GM23338 (cell line): ENCODE measurements around the gene MUC22. TPM values are rescaled to one million over a fixed set of nuclear protein-coding genes. Genes with fewer than 3 reads are reported as not detected.

Experiments used
- ATAC-seq: fragments of 200-7000 bp; cut with Tn5 transposase; 3 replicates; pipeline ENCODE4 v1.9.1; 2020
- DNase-seq: peaks from one replicate; pipeline ENCODE4 v3.0.0-alpha.2; 2015; ENCODE audit warnings: low spot score
- H2AFZ ChIP-seq: fragments of 200-600 bp; sonication (generic); 2 replicates; pipeline ENCODE4 v1.8.0; 2016; ENCODE audit warnings: antibody characterized with exemption, mild to moderate bottlenecking, moderate library complexity
- H3F3A ChIP-seq: fragments of 200-600 bp; sonication (generic); replicated peaks from 2 replicates; pipeline ENCODE4 v1.8.0; 2017; ENCODE audit warnings: antibody characterized with exemption, mixed run types, low read depth
- H3K27ac ChIP-seq: fragments of 200-600 bp; sonication (generic); 2 replicates; pipeline ENCODE4 v1.6.1; 2016; ENCODE audit warnings: low read depth
- H3K27me3 ChIP-seq: fragments of 200-600 bp; sonication (generic); 2 replicates; pipeline ENCODE4 v1.8.0; 2016; ENCODE audit warnings: mild to moderate bottlenecking, mixed run types, moderate library complexity; ENCODE audit not compliant: insufficient read depth
- H3K36me3 ChIP-seq: fragments of 200-600 bp; sonication (generic); 2 replicates; pipeline ENCODE4 v1.8.0; 2016; ENCODE audit warnings: mild to moderate bottlenecking; ENCODE audit not compliant: insufficient read depth
- H3K4me1 ChIP-seq: fragments of 200-600 bp; sonication (generic); 2 replicates; pipeline ENCODE4 v1.8.0; 2016; ENCODE audit warnings: mild to moderate bottlenecking, moderate library complexity; ENCODE audit not compliant: insufficient read depth
- H3K4me2 ChIP-seq: fragments of 200-600 bp; sonication (generic); 2 replicates; pipeline ENCODE4 v1.7.1; 2017; ENCODE audit warnings: mixed run types
- H3K4me3 ChIP-seq: fragments of 200-600 bp; sonication (generic); 2 replicates; pipeline ENCODE4 v1.6.1; 2016; ENCODE audit warnings: mixed run types
- H3K79me2 ChIP-seq: fragments of 200-600 bp; sonication (generic); replicated peaks from 2 replicates; pipeline ENCODE4 v1.8.0; 2017; ENCODE audit warnings: mild to moderate bottlenecking; ENCODE audit not compliant: insufficient read depth
- H3K9me2 ChIP-seq: fragments of 200-600 bp; sonication (generic); 2 replicates; pipeline ENCODE4 v1.8.0; 2017; ENCODE audit not compliant: insufficient read depth
- H4K20me1 ChIP-seq: fragments of 200-600 bp; sonication (generic); replicated peaks from 2 replicates; pipeline ENCODE4 v1.8.0; 2017; ENCODE audit warnings: mild to moderate bottlenecking; ENCODE audit not compliant: insufficient read depth
- H3K27ac Mint-ChIP-seq: 2 replicates; pipeline ENCODE4 v1.8.0; 2020; ENCODE audit warnings: inconsistent platforms, mild to moderate bottlenecking, moderate library complexity, mixed read lengths
- H3K27me3 Mint-ChIP-seq: 3 replicates; pipeline ENCODE4 v1.8.0; 2022; ENCODE audit warnings: low read depth, mild to moderate bottlenecking, moderate library complexity, mixed read lengths, inconsistent platforms; ENCODE audit not compliant: insufficient read depth, poor library complexity
- H3K36me3 Mint-ChIP-seq: 3 replicates; pipeline ENCODE4 v1.8.0; 2021; ENCODE audit warnings: low read depth, mild to moderate bottlenecking, inconsistent platforms, moderate library complexity, mixed read lengths
- H3K4me1 Mint-ChIP-seq: 3 replicates; pipeline ENCODE4 v1.8.0; 2020; ENCODE audit warnings: mild to moderate bottlenecking, inconsistent platforms, mixed read lengths
- H3K4me3 Mint-ChIP-seq: 3 replicates; pipeline ENCODE4 v1.8.0; 2021; ENCODE audit warnings: moderate library complexity, mild to moderate bottlenecking, inconsistent platforms, mixed read lengths
- H3K9me3 Mint-ChIP-seq: 3 replicates; pipeline ENCODE4 v1.8.0; 2020; ENCODE audit warnings: moderate library complexity, mild to moderate bottlenecking, inconsistent platforms, mixed read lengths
- CREB1 ChIP-seq: fragments of 250-450 bp; sonication (Bioruptor Pico); IDR thresholded peaks from 2 replicates; pipeline ENCODE4 v1.5.0; 2020; ENCODE audit warnings: low read depth, mild to moderate bottlenecking, moderate library complexity
- EZH2phosphoT487 ChIP-seq: fragments of 200-600 bp; sonication (generic); IDR thresholded peaks from one replicate; pipeline ENCODE4 v1.8.1; 2018; ENCODE audit warnings: antibody characterized with exemption; ENCODE audit not compliant: unreplicated experiment
- NANOG ChIP-seq: IDR thresholded peaks from 2 replicates; pipeline ENCODE4 v1.6.1; 2016; ENCODE audit warnings: antibody characterized with exemption, borderline replicate concordance
- POLR2AphosphoS5 ChIP-seq: IDR thresholded peaks from 2 replicates; pipeline ENCODE4 v1.6.1; 2016; ENCODE audit warnings: antibody characterized with exemption, low read depth
- STAT1 ChIP-seq: IDR thresholded peaks from one replicate; pipeline ENCODE4 v1.6.1; 2016; ENCODE audit warnings: antibody characterized with exemption; ENCODE audit not compliant: unreplicated experiment
- ZNF331 ChIP-seq: fragments of 250-450 bp; sonication (Bioruptor Pico); IDR thresholded peaks from 2 replicates; pipeline ENCODE4 v1.5.0; 2020; ENCODE audit warnings: low read depth, mild to moderate bottlenecking, moderate library complexity
- polyA plus RNA-seq: library from polyadenylated mRNA; unstranded; fragments of >200 nt; fragmentation: Nextera tagmentation; extraction: Ambion mirVana; gene quantifications from 2 replicates; pipeline ENCODE4 v1.2.1, GENCODE V29; 2016
- total RNA-seq: library from RNA; depleted of rRNA; stranded (reverse); fragments of >200 nt; shearing (Covaris generic); gene quantifications from 2 replicates; pipeline ENCODE4 v1.2.3, GENCODE V29; 2014
- TF ChIP-seq, protein P1 (sequence below): IDR thresholded peaks from 2 replicates; pipeline ENCODE4 v1.6.1; 2016; ENCODE audit warnings: antibody characterized with exemption
- TF ChIP-seq, protein P2 (sequence below): IDR thresholded peaks from one replicate; pipeline ENCODE4 v1.6.1; 2018; ENCODE audit warnings: antibody characterized with exemption; ENCODE audit not compliant: unreplicated experiment
- TF ChIP-seq, protein P3 (sequence below): fragments of 250-450 bp; sonication (Bioruptor Pico); IDR thresholded peaks from 2 replicates; pipeline ENCODE4 v1.5.0; 2020; ENCODE audit warnings: mild to moderate bottlenecking, moderate library complexity

The MUC22 gene
- total and polyA plus RNA-seq, 2 experiments from 2014 or later = not detected

DNA sequence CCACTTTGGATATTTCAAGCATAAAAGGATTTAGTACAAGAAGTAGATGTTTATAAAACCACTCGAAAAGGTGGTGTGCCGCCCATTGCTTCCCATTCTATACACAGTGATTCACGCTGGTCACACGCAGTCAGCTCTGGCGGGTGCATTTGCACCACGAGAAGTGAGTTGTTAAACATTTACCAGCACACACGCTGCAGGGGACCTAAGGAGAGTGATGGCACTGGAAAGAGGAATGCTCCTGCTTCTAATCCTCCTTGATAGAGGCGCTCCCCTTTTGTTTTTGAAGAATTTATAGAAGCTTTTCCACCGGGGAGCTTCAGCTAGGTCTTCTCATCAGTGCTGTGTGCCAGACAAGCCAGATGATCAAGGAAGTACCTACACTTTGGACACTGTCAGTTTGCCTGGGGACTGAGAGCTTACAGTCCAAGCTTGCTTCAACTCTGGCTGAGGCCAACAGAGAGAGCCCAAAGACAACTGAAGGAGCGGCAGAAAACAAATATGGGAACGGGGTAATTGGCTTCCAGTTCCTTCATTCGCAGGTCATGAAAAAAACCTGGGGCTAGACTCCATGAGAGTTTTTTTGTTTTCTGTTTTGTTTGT lies 31.2 kb downstream of the MUC22 start:
- Histone ChIP-seq H3K4me1 (no peaks in the 10 kb centered on the region; the same call in 1 of the 2 replicates), H3K36me3 (no peaks in the 10 kb centered on the region), H3K4me2 (no peak overlapping the region), H3F3A (no peaks in the 10 kb centered on the region), H3K27me3 (no peaks in the 10 kb centered on the region), H3K9me2 (no peaks in the 10 kb centered on the region), H3K4me3 (no peak overlapping the region), H3K79me2 (no peaks in the 10 kb centered on the region), H4K20me1 (no peaks in the 10 kb centered on the region), H3K27ac (no peak overlapping the region), H2AFZ (peak overlapping the region; percentile 74)
- no peaks in the 10 kb centered on the region for H3K9me3 Mint-ChIP-seq
- TF ChIP-seq POLR2AphosphoS5 = no peak
- TF ChIP-seq, protein P1, sequence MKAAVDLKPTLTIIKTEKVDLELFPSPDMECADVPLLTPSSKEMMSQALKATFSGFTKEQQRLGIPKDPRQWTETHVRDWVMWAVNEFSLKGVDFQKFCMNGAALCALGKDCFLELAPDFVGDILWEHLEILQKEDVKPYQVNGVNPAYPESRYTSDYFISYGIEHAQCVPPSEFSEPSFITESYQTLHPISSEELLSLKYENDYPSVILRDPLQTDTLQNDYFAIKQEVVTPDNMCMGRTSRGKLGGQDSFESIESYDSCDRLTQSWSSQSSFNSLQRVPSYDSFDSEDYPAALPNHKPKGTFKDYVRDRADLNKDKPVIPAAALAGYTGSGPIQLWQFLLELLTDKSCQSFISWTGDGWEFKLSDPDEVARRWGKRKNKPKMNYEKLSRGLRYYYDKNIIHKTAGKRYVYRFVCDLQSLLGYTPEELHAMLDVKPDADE = no peak
- TF ChIP-seq NANOG = no peak
- H3K27me3 Mint-ChIP-seq = peaks cover 2% of the 10 kb centered on the region
- H3K4me3 Mint-ChIP-seq = no peak overlapping the region
- no peak for DNase-seq
- H3K36me3 Mint-ChIP-seq = no peaks in the 10 kb centered on the region
- ATAC-seq = no peak
- H3K4me1 Mint-ChIP-seq = no peaks in the 10 kb centered on the region
- H3K27ac Mint-ChIP-seq = no peak overlapping the region

DNA sequence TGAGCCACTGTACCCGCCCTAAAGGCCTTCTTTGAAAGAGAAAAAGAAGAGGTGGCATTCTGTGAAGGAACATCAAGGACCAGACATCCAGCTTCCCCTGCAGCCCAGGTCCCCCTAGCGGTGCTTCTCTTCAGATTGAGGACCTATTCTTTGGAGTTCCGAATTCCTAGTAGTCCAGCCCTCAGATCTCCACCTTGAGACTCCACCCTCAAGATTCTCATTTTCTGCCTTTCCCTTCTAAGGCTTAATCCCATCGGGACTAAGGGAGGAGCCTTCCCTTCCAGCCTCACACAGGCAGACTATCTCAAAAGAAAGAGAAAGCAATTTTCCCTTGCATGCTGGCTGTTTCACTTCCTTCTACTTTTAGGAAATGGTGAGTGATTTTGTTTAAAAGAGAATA lies 32.5 kb downstream of the MUC22 start:
- no peaks in the 10 kb centered on the region; the same call in 1 of the 2 replicates for H3K4me1 ChIP-seq
- no peak overlapping the region for H3K27ac ChIP-seq
- no peaks in the 10 kb centered on the region for H3K79me2 ChIP-seq
- no peaks in the 10 kb centered on the region for H3K36me3 ChIP-seq
- 0 out of 2 replicates have a peak overlapping the region, but pooled peaks have one; percentile 1 for H2AFZ ChIP-seq
- no peaks in the 10 kb centered on the region for H4K20me1 ChIP-seq
- H3K27me3 ChIP-seq = no peaks in the 10 kb centered on the region
- no peaks in the 10 kb centered on the region for H3K9me2 ChIP-seq
- no peak overlapping the region for H3K27ac Mint-ChIP-seq
- H3K4me3 Mint-ChIP-seq = no peak overlapping the region
- ATAC-seq (peak; percentile 94), DNase-seq (peak; percentile 88)
- no peaks in the 10 kb centered on the region for H3K36me3 Mint-ChIP-seq
- no peaks in the 10 kb centered on the region for H3K9me3 Mint-ChIP-seq
- no peaks in the 10 kb centered on the region for H3K4me1 Mint-ChIP-seq
- H3K4me2 ChIP-seq = no peak overlapping the region
- peaks cover 2% of the 10 kb centered on the region for H3K27me3 Mint-ChIP-seq
- H3F3A ChIP-seq = no peaks in the 10 kb centered on the region
- no peak overlapping the region for H3K4me3 ChIP-seq
- TF ChIP-seq, protein P2, sequence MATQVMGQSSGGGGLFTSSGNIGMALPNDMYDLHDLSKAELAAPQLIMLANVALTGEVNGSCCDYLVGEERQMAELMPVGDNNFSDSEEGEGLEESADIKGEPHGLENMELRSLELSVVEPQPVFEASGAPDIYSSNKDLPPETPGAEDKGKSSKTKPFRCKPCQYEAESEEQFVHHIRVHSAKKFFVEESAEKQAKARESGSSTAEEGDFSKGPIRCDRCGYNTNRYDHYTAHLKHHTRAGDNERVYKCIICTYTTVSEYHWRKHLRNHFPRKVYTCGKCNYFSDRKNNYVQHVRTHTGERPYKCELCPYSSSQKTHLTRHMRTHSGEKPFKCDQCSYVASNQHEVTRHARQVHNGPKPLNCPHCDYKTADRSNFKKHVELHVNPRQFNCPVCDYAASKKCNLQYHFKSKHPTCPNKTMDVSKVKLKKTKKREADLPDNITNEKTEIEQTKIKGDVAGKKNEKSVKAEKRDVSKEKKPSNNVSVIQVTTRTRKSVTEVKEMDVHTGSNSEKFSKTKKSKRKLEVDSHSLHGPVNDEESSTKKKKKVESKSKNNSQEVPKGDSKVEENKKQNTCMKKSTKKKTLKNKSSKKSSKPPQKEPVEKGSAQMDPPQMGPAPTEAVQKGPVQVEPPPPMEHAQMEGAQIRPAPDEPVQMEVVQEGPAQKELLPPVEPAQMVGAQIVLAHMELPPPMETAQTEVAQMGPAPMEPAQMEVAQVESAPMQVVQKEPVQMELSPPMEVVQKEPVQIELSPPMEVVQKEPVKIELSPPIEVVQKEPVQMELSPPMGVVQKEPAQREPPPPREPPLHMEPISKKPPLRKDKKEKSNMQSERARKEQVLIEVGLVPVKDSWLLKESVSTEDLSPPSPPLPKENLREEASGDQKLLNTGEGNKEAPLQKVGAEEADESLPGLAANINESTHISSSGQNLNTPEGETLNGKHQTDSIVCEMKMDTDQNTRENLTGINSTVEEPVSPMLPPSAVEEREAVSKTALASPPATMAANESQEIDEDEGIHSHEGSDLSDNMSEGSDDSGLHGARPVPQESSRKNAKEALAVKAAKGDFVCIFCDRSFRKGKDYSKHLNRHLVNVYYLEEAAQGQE = no peak
- TF ChIP-seq EZH2phosphoT487 (no peak), POLR2AphosphoS5 (no peak), ZNF331 (CRISPR knock-in tag) (no peak), STAT1 (no peak), NANOG (no peak), CREB1 (CRISPR knock-in tag) (no peak)
- TF ChIP-seq, protein P1 = no peak
- TF ChIP-seq, protein P3, sequence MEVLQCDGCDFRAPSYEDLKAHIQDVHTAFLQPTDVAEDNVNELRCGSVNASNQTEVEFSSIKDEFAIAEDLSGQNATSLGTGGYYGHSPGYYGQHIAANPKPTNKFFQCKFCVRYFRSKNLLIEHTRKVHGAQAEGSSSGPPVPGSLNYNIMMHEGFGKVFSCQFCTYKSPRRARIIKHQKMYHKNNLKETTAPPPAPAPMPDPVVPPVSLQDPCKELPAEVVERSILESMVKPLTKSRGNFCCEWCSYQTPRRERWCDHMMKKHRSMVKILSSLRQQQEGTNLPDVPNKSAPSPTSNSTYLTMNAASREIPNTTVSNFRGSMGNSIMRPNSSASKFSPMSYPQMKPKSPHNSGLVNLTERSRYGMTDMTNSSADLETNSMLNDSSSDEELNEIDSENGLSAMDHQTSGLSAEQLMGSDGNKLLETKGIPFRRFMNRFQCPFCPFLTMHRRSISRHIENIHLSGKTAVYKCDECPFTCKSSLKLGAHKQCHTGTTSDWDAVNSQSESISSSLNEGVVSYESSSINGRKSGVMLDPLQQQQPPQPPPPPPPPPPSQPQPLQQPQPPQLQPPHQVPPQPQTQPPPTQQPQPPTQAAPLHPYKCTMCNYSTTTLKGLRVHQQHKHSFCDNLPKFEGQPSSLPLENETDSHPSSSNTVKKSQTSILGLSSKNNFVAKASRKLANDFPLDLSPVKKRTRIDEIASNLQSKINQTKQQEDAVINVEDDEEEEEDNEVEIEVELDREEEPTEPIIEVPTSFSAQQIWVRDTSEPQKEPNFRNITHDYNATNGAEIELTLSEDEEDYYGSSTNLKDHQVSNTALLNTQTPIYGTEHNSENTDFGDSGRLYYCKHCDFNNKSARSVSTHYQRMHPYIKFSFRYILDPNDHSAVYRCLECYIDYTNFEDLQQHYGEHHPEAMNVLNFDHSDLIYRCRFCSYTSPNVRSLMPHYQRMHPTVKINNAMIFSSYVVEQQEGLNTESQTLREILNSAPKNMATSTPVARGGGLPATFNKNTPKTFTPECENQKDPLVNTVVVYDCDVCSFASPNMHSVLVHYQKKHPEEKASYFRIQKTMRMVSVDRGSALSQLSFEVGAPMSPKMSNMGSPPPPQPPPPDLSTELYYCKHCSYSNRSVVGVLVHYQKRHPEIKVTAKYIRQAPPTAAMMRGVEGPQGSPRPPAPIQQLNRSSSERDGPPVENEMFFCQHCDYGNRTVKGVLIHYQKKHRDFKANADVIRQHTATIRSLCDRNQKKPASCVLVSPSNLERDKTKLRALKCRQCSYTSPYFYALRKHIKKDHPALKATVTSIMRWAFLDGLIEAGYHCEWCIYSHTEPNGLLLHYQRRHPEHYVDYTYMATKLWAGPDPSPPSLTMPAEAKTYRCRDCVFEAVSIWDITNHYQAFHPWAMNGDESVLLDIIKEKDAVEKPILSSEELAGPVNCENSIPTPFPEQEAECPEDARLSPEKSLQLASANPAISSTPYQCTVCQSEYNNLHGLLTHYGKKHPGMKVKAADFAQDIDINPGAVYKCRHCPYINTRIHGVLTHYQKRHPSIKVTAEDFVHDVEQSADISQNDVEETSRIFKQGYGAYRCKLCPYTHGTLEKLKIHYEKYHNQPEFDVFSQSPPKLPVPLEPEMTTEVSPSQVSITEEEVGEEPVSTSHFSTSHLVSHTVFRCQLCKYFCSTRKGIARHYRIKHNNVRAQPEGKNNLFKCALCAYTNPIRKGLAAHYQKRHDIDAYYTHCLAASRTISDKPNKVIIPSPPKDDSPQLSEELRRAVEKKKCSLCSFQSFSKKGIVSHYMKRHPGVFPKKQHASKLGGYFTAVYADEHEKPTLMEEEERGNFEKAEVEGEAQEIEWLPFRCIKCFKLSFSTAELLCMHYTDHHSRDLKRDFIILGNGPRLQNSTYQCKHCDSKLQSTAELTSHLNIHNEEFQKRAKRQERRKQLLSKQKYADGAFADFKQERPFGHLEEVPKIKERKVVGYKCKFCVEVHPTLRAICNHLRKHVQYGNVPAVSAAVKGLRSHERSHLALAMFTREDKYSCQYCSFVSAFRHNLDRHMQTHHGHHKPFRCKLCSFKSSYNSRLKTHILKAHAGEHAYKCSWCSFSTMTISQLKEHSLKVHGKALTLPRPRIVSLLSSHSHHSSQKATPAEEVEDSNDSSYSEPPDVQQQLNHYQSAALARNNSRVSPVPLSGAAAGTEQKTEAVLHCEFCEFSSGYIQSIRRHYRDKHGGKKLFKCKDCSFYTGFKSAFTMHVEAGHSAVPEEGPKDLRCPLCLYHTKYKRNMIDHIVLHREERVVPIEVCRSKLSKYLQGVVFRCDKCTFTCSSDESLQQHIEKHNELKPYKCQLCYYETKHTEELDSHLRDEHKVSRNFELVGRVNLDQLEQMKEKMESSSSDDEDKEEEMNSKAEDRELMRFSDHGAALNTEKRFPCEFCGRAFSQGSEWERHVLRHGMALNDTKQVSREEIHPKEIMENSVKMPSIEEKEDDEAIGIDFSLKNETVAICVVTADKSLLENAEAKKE (CRISPR knock-in tag) = peak; percentile 81
